Hematopoietic multipotent progenitor cell treated with erythropoietin and hydrocortisone succinate and interleukin-3 and kit ligand, for 15 days (in vitro differentiated cells): ENCODE results near the gene ST7.

ENCODE experiments used
- DNase-seq: peaks from one replicate; pipeline ENCODE4 v3.0.0-alpha.2; 2015; ENCODE audit warnings: low spot score

ST7 gene

DNA sequence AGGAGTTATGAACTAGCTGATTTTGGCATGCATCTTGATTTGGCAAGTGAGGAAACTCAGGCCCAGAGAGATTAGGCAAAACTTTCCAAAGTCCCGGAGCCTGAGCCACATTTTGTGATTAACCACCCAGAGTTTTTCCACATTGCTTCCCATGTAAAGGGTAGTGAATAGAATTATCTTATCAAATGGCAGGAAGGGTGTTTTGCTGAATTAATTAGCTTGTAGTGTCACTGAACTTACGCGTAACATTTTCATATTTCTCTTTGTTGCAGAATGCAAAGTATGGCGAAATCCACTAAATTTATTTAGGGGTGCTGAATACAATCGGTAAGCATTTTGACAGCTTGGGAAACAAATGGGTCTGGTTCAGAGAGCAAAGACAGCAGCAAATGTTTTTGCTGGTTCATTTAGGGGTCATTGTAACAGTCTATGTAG is 176.2 kb downstream of the ST7 start:
- DNase-seq: no peak

DNA sequence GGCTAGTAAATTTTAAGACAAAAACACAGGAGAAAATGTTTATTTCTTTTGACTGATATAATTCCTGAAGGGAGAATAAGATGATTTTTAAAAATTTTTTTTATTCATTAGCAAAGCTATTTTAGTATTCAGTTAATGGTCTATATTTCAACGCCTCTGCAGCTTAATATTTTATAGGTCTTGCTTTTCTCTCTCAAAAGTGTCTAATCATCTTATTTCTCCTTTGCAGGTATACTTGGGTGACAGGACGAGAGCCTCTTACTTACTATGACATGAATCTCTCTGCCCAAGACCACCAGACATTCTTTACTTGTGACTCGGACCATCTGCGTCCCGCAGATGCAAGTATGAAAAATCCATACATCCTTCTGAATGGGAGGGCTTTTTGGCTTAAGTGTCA is 177.0 kb downstream of the ST7 start:
- no peak for DNase-seq

- DNase-seq: no peak
Measured at GRCh38 chr7:117132321-117133120, 179.2 kb downstream of the ST7 start.

DNA sequence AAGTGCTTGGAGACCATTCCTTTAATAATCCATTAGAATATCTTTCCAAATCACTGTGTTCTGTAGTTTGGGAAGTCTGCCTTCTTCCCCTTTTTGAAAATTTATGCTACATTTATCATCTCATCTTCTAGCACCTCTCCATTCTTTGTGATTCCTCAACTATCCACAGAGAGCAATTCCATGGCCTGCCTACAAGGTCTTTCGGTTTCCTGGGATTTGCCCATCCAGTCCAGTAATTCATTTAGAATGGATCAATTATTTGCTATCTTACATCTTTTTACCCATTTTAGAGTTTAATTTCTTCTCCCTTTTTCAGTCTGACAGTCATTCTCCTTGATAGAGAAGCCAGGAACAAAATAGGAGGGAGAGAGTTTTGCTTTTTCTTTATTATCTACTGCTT is 179.8 kb downstream of the ST7 start:
- no peak for DNase-seq

DNA sequence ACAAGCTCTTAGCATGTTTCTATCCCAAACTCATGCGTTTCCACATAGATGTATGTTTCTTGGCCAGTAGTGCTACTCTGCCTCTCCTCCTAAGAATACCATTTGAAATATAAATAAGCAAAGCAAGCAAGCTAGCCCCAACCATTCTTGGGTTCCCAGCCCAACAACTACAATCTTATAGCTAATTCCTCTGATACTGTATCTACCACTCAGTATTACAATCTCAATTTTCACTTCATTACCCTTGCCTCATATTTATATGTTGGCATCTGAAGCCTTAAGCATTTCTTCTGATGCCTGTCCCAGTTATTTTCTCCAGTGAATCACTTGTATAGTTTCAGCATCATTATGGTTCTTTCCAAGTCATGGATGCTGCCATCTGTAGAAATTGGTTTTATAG is 181.1 kb downstream of the ST7 start:
- no peak for DNase-seq

- DNase-seq: no peak
Measured at GRCh38 chr7:117134889-117135552, 181.7 kb downstream of the ST7 start.

GRCh38 chr7:117135553-117135891 is 182.2 kb downstream of the ST7 start:
- no peak for DNase-seq

DNA sequence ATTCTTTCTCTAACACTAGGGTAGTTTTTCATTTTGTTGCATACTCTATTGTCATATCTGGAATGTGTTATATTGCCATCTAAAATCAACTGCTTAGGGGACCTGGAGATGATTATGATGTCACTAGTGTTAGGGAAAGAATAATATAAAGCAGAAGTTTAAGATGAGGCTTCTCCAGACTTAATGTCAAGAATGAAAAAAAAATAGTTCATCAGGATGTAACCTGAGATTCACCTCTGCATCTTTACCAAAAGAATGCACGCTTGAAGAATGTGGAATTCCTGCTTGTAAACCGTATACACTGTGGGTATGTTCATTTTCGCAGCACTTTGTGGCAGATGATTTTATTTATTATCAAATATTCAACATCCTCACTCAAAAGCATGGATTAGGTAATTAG is 184.6 kb downstream of the ST7 start:
- DNase-seq: no peak

- no peak for DNase-seq
Measured at GRCh38 chr7:117138495-117138894, 185.2 kb downstream of the ST7 start.

GRCh38 chr7:117138981-117139380 is 185.7 kb downstream of the ST7 start:
- no peak for DNase-seq

- no peak for DNase-seq
Measured at GRCh38 chr7:117139397-117139984, 186.2 kb downstream of the ST7 start.

GRCh38 chr7:117140921-117141320 is 187.6 kb downstream of the ST7 start:
- no peak for DNase-seq

DNA sequence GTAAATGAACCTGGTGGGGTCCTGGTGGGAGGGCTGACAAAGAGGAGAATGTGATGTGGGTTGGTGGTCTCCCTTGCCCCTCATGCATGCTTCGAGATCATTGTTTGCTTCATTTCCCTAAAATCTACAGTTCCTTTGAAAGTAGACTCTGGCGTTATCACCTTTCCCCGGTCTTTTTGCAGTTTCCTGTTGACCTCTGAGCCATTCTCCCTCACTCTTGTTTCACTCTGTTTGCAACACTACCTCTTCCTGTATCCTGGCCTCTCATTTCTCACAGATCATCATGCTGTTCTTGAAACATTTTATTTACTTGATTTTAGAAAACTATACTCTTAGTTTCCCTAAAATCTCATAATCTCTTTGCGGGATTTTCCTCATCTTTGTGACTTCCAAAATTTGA is 189.8 kb downstream of the ST7 start:
- no peak for DNase-seq

GRCh38 chr7:117143580-117143979 is 190.3 kb downstream of the ST7 start:
- no peak for DNase-seq

- DNase-seq: no peak
Measured at GRCh38 chr7:117145333-117145732, 192.0 kb downstream of the ST7 start.

GRCh38 chr7:117146059-117146458 is 192.8 kb downstream of the ST7 start:
- no peak for DNase-seq

- DNase-seq: no peak
Measured at GRCh38 chr7:117146511-117146910, 193.2 kb downstream of the ST7 start.

DNA sequence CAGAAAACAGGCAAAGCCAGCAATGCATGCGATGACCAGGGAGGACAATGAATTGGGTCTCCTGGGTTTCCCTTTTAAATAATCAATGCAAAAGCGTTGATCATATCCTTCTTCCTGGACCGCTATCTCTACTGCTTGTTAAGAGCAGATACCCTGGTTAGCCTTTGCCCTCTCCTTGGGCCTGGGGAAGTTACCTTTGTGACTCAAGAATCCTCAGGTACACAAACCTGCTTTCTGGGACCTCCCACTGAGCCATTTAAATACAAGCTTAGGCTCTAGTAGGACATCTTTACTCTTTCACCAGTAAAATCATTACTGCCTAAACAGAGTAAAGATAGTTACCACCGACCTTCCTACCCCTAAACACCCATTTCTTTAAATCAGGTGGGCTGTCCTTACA is 195.7 kb downstream of the ST7 start:
- DNase-seq: no peak

DNA sequence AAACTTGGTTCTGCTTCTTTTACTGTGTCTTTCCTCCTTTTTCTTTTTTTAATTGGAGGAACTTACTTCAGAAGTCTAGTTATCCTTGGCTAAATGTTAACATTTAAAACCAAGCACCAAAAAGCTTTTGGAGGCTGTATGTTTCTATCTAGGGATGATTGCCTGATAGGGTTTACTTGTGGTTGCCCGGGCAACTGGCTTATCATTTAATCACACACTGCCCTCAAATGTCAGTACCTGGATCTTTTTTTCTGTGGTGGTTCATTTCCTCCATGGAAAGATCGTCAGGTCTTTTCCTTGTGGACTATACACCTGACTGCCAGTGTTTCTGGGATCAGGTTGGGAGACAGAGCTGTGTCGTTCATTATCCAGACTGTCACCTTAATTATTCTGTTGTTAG is 196.4 kb downstream of the ST7 start:
- DNase-seq: no peak

DNA sequence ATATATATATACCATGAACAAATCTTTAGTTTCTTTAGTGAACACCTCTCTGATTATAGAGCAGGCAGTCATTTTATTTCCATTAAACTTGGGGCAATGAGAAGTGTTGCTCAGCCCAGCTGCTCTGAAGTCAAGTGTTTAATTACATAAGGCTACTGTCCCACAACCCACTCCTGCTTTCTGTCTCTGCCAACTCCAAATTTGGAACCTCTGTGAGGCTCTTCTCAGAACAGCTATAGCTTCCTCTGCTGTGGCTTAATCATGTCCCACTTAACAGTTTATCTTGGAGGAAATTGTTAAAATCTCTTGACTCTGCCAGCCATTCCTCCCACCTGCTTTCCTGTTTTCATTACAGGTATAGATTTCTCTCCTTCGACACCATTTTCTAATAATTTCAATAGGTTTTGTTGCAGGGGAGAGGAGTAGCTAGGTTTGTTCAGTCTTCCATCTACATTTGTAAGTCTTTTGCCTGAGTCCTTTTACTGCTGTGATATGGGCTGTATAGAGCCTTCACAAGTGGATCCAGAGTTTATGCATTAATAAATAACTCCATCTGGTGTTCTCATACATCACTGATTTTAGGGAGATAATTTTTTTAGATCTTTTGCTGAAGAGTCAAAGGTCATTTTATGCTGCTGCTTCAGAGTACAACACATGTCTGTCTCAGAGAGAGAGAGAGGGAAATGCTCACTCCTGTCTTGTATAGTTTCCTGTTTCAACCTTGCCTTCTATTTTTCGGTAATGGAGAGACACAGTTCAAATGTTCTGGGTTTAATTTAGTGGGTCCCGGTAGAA is 199.1 kb downstream of the ST7 start:
- DNase-seq: no peak

GRCh38 chr7:117153016-117153545 is 199.8 kb downstream of the ST7 start:
- DNase-seq: no peak

DNA sequence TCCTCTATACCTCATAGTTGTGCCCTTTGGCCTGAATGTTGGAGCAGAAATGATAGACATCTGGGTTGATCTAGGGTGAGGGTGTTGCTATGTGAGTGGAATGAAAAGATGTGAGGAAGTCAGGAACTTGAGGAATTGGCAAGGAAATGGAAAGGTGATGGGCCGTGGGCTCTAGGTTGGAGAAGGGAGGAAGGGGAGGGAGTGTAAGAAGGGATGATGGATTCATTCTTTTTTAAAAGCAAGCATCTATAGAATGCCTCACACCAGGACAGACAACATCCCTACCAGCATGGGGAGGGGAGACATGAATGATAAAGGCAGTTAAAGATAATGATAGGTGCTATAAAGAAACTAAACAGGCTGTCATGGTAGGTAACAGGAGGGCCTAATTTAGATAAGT is 201.4 kb downstream of the ST7 start:
- no peak for DNase-seq
